H1 (cell line): ENCODE data around the gene ZMAT5. TPM values are rescaled to one million over a fixed set of nuclear protein-coding genes. Genes with fewer than 3 reads are reported as not detected.

Source experiments
- BACH1 ChIP-seq: IDR thresholded peaks from 2 replicates; pipeline ENCODE4 v1.6.1; 2012; ENCODE audit warnings: low read length, improper control_type of control experiment
- CHD7 ChIP-seq: fragments of 300-600 bp; sonication (generic); IDR thresholded peaks from 2 replicates; pipeline ENCODE4 v1.7.1; 2012; ENCODE audit warnings: low read length, moderate library complexity, mild to moderate bottlenecking, inconsistent platforms; ENCODE audit not compliant: insufficient replicate concordance
- EZH2 ChIP-seq: fragments of 200-600 bp; sonication (generic); IDR thresholded peaks from 2 replicates; pipeline ENCODE4 v1.7.1; 2012; ENCODE audit warnings: low read depth, mild to moderate bottlenecking, moderate library complexity, low read length, inconsistent platforms; ENCODE audit not compliant: severe bottlenecking
- PHF8 ChIP-seq: fragments of 200-600 bp; sonication (generic); conservative IDR thresholded peaks from 2 replicates; pipeline ENCODE4 v1.7.1; 2012; ENCODE audit warnings: low read depth, mild to moderate bottlenecking, inconsistent platforms, low read length, moderate library complexity
- RNF2 ChIP-seq: fragments of 200-900, 300-1000 bp; sonication (generic); IDR thresholded peaks from 2 replicates; pipeline ENCODE4 v1.7.1; 2016; ENCODE audit warnings: borderline replicate concordance, low read depth, mild to moderate bottlenecking, antibody characterized with exemption, low read length; ENCODE audit not compliant: poor library complexity, severe bottlenecking; ENCODE audit errors: missing control alignments
- SIN3A ChIP-seq, 2 experiments: IDR thresholded peaks in 1 of 2; conservative IDR thresholded peaks in 1 of 2; 2 replicates each; pipeline ENCODE4 v1.6.1; 2011 to 2012; ENCODE audit warnings: low read length in 2 of 2, improper control_type of control experiment in 1 of 2, low read depth in 1 of 2, mild to moderate bottlenecking in 1 of 2
- TEAD4 ChIP-seq: IDR thresholded peaks from 2 replicates; pipeline ENCODE4 v1.6.1; 2012; ENCODE audit warnings: low read depth, low read length, inconsistent platforms, mixed read lengths
- polyA plus RNA-seq, 7 experiments: library from polyadenylated mRNA; depleted of rRNA in 3 of 7; stranded (reverse) in 5 of 7; unstranded in 2 of 7; fragments of >200 nt in 5 of 7; fragments of 200-250 nt in 2 of 7; gene quantifications; 1 replicate in 5 of 7; 2 replicates in 1 of 7; 4 replicates in 1 of 7; pipeline versions ENCODE4 v1.2.1 to v1.2.3, GENCODE V29; 2011 to 2013; ENCODE audit warnings: missing spikeins in 2 of 7, mixed read lengths in 2 of 7
- total RNA-seq: library from RNA; stranded (reverse); fragmentation: NEBNext Ultra II Directional; extraction: Animal tissue kit (Norgen Biotek cat#: 25700); gene quantifications from 2 replicates; pipeline ENCODE4 v1.2.1, GENCODE V29; 2021
- TF ChIP-seq, protein P1 (sequence below): IDR thresholded peaks from 2 replicates; pipeline ENCODE4 v1.6.1; 2012; ENCODE audit warnings: inconsistent platforms

The ZMAT5 gene
- total and polyA plus RNA-seq, 2 of the 8 experiments (the other 6 are each of a cell fraction or from before 2014, with no cell fraction given), result 14.0 to 38.3 TPM

- TF ChIP-seq SIN3A (conservative IDR thresholded peaks at IDR 0.05 in 1 of 2, IDR thresholded peaks at IDR 0.05 in 1 of 2; ENCODE audit: low read depth in 1 of 2, low read length in 2 of 2) (peak; percentile 5 to 66; a peak in 2 of 4 replicates), PHF8 (peak; percentile 87), EZH2 (no peak), BACH1 (no peak), TEAD4 (no peak), RNF2 (no peak), CHD7 (no peak)
- TF ChIP-seq, protein P1, sequence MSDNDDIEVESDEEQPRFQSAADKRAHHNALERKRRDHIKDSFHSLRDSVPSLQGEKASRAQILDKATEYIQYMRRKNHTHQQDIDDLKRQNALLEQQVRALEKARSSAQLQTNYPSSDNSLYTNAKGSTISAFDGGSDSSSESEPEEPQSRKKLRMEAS, result peak; percentile 33; the same call in 1 of the 2 replicates
Observed at GRCh38 chr22:29767171-29768051, 604 bp upstream of the ZMAT5 start, which contains the start of gene UQCR10 (continued).
